Measurements from ENCODE around the gene MBLAC1. TPM values are rescaled to one million over a fixed set of nuclear protein-coding genes. Genes with fewer than 3 reads are reported as not detected.

The MBLAC1 gene
- total and polyA plus RNA-seq, 9 of the 15 experiments (the other 6 are each of a cell fraction or from before 2014, with no cell fraction given), result 0.03 to 3.1 (median 0.52) TPM

DNA sequence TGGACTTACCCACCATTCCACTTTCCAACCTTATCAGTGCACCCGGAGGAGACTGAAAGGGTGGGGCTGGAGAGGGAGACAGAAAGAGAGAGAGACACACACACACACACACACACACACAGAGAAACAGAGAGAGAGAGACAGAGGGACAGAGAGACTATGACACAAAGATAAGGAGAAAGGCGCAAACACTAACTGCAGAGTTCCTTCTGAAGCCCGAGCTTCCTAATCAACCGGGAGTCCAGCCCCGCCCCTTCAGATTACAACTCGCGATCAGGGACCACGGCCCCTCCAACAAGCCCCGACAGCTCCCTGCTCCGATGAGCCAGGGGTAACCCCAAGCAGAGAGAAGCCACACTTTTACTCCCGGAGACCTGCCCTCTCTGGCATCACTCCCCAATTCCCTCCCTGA, 41.2 kb downstream of the MBLAC1 start (continued):
- no peak for TF ChIP-seq FOXM1 (IDR thresholded peaks at IDR 0.05; ENCODE audit: low read depth)
- no peak for TF ChIP-seq FOXM1 (CRISPR knock-in tag; IDR thresholded peaks at IDR 0.05; ENCODE audit: low read depth)
- TF ChIP-seq, protein P1, sequence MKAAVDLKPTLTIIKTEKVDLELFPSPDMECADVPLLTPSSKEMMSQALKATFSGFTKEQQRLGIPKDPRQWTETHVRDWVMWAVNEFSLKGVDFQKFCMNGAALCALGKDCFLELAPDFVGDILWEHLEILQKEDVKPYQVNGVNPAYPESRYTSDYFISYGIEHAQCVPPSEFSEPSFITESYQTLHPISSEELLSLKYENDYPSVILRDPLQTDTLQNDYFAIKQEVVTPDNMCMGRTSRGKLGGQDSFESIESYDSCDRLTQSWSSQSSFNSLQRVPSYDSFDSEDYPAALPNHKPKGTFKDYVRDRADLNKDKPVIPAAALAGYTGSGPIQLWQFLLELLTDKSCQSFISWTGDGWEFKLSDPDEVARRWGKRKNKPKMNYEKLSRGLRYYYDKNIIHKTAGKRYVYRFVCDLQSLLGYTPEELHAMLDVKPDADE (conservative IDR thresholded peaks at IDR 0.05; ENCODE audit: control insufficient read depth, low read depth, low read length), result no peak
- no peak for TF ChIP-seq CCAR2 (IDR thresholded peaks at IDR 0.05; ENCODE audit: low read depth, low read length)
- TF ChIP-seq ZNF780A (CRISPR knock-in tag; IDR thresholded peaks at IDR 0.05), result no peak
- 0 out of 2 replicates have a peak, but pooled peaks have one; percentile 10 for TF ChIP-seq ZBTB7A (IDR thresholded peaks at IDR 0.05; ENCODE audit: borderline replicate concordance, control insufficient read depth, low read depth, low read length)
- TF ChIP-seq, protein P2, sequence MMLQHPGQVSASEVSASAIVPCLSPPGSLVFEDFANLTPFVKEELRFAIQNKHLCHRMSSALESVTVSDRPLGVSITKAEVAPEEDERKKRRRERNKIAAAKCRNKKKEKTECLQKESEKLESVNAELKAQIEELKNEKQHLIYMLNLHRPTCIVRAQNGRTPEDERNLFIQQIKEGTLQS (IDR thresholded peaks at IDR 0.05), result no peak
- TF ChIP-seq, protein P2 (CRISPR knock-in tag; conservative IDR thresholded peaks at IDR 0.05), result no peak
- TF ChIP-seq CEBPG (CRISPR knock-in tag; IDR thresholded peaks at IDR 0.05), result no peak
- TF ChIP-seq CEBPG (tag; conservative IDR thresholded peaks at IDR 0.05 in 1 of 2, IDR thresholded peaks at IDR 0.05 in 1 of 2), result no peak
- peak; percentile 96 for TF ChIP-seq BCOR (IDR thresholded peaks at IDR 0.05)
- no peak for TF ChIP-seq ADNP (tag; IDR thresholded peaks at IDR 0.05)
- TF ChIP-seq ERF (CRISPR knock-in tag; IDR thresholded peaks at IDR 0.05), result no peak
- TF ChIP-seq, protein P3, sequence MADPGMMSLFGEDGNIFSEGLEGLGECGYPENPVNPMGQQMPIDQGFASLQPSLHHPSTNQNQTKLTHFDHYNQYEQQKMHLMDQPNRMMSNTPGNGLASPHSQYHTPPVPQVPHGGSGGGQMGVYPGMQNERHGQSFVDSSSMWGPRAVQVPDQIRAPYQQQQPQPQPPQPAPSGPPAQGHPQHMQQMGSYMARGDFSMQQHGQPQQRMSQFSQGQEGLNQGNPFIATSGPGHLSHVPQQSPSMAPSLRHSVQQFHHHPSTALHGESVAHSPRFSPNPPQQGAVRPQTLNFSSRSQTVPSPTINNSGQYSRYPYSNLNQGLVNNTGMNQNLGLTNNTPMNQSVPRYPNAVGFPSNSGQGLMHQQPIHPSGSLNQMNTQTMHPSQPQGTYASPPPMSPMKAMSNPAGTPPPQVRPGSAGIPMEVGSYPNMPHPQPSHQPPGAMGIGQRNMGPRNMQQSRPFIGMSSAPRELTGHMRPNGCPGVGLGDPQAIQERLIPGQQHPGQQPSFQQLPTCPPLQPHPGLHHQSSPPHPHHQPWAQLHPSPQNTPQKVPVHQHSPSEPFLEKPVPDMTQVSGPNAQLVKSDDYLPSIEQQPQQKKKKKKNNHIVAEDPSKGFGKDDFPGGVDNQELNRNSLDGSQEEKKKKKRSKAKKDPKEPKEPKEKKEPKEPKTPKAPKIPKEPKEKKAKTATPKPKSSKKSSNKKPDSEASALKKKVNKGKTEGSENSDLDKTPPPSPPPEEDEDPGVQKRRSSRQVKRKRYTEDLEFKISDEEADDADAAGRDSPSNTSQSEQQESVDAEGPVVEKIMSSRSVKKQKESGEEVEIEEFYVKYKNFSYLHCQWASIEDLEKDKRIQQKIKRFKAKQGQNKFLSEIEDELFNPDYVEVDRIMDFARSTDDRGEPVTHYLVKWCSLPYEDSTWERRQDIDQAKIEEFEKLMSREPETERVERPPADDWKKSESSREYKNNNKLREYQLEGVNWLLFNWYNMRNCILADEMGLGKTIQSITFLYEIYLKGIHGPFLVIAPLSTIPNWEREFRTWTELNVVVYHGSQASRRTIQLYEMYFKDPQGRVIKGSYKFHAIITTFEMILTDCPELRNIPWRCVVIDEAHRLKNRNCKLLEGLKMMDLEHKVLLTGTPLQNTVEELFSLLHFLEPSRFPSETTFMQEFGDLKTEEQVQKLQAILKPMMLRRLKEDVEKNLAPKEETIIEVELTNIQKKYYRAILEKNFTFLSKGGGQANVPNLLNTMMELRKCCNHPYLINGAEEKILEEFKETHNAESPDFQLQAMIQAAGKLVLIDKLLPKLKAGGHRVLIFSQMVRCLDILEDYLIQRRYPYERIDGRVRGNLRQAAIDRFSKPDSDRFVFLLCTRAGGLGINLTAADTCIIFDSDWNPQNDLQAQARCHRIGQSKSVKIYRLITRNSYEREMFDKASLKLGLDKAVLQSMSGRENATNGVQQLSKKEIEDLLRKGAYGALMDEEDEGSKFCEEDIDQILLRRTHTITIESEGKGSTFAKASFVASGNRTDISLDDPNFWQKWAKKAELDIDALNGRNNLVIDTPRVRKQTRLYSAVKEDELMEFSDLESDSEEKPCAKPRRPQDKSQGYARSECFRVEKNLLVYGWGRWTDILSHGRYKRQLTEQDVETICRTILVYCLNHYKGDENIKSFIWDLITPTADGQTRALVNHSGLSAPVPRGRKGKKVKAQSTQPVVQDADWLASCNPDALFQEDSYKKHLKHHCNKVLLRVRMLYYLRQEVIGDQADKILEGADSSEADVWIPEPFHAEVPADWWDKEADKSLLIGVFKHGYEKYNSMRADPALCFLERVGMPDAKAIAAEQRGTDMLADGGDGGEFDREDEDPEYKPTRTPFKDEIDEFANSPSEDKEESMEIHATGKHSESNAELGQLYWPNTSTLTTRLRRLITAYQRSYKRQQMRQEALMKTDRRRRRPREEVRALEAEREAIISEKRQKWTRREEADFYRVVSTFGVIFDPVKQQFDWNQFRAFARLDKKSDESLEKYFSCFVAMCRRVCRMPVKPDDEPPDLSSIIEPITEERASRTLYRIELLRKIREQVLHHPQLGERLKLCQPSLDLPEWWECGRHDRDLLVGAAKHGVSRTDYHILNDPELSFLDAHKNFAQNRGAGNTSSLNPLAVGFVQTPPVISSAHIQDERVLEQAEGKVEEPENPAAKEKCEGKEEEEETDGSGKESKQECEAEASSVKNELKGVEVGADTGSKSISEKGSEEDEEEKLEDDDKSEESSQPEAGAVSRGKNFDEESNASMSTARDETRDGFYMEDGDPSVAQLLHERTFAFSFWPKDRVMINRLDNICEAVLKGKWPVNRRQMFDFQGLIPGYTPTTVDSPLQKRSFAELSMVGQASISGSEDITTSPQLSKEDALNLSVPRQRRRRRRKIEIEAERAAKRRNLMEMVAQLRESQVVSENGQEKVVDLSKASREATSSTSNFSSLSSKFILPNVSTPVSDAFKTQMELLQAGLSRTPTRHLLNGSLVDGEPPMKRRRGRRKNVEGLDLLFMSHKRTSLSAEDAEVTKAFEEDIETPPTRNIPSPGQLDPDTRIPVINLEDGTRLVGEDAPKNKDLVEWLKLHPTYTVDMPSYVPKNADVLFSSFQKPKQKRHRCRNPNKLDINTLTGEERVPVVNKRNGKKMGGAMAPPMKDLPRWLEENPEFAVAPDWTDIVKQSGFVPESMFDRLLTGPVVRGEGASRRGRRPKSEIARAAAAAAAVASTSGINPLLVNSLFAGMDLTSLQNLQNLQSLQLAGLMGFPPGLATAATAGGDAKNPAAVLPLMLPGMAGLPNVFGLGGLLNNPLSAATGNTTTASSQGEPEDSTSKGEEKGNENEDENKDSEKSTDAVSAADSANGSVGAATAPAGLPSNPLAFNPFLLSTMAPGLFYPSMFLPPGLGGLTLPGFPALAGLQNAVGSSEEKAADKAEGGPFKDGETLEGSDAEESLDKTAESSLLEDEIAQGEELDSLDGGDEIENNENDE (IDR thresholded peaks at IDR 0.05; ENCODE audit: low read depth, low read length), result no peak
